Measurements from ENCODE around the gene NRTN. TPM values are rescaled to one million over a fixed set of nuclear protein-coding genes. Genes with fewer than 3 reads are reported as not detected.
A peak's percentile ranks its signal among the peaks of the same experiment; 100 is the strongest.

The NRTN gene
- total RNA-seq = 0.32 TPM in 1 of 2 replicates, not detected in the other

GRCh38 chr19:5804516-5805461, at the start of gene NRTN:
NRTN (plus strand) TSS chr19:5805067; CDS start chr19:5824166, 19,099 bp downstream.
- TF ChIP-seq CTCF (IDR thresholded peaks at IDR 0.05; ENCODE audit: insufficient read depth, low read depth, low read length) = no peak
- DNase-seq (ENCODE audit: low read depth) = no peak
- H3K4me3 ChIP-seq (ENCODE audit: low read depth, low read length) = peak within 1 kb of the TSS; percentile 41

- DNase-seq (ENCODE audit: low read depth) = no peak
- no peak overlapping the region for H3K4me3 ChIP-seq (ENCODE audit: low read depth, low read length)
- TF ChIP-seq CTCF (IDR thresholded peaks at IDR 0.05; ENCODE audit: insufficient read depth, low read depth, low read length) = no peak
These were observed 42.2 kb upstream of the NRTN start for GRCh38 chr19:5762608-5763217.

- no peak for DNase-seq (ENCODE audit: low read depth)
- TF ChIP-seq CTCF (IDR thresholded peaks at IDR 0.05; ENCODE audit: insufficient read depth, low read depth, low read length) = no peak
- no peak overlapping the region for H3K4me3 ChIP-seq (ENCODE audit: low read depth, low read length)
These were observed 39.6 kb upstream of the NRTN start for GRCh38 chr19:5765220-5765619.

- no peak overlapping the region for H3K4me3 ChIP-seq (ENCODE audit: low read depth, low read length)
- TF ChIP-seq CTCF (IDR thresholded peaks at IDR 0.05; ENCODE audit: insufficient read depth, low read depth, low read length) = no peak
These were observed 36.9 kb upstream of the NRTN start for GRCh38 chr19:5767949-5768348.

GRCh38 chr19:5772416-5772815, 32.5 kb upstream of the NRTN start:
- no peak for DNase-seq (ENCODE audit: low read depth)
- TF ChIP-seq CTCF (IDR thresholded peaks at IDR 0.05; ENCODE audit: insufficient read depth, low read depth, low read length) = no peak
- H3K4me3 ChIP-seq (ENCODE audit: low read depth, low read length) = no peak overlapping the region

More at GRCh38 chr19:5767949-5768348, 36.9 kb upstream of the NRTN start:
- DNase-seq (ENCODE audit: low read depth) = no peak

- DNase-seq (ENCODE audit: low read depth) = no peak
- TF ChIP-seq CTCF (IDR thresholded peaks at IDR 0.05; ENCODE audit: insufficient read depth, low read depth, low read length) = no peak
These were observed 31.6 kb upstream of the NRTN start for GRCh38 chr19:5773276-5773675.

More at GRCh38 chr19:5773276-5773675, 31.6 kb upstream of the NRTN start:
- no peak overlapping the region for H3K4me3 ChIP-seq (ENCODE audit: low read depth, low read length)

All from fibroblast of villous mesenchyme (primary cell).